OCI-M2 (cell line): Measurements from ENCODE around the gene USP32.

Experiments used
- DNase-seq: peaks from one replicate; lab custom pipeline; 2025; ENCODE audit not compliant: unreplicated experiment; lab: John Stamatoyannopoulos, UW

USP32 gene

GRCh38 chr17:60159479-60159866, 232.5 kb downstream of the USP32 start:
- DNase-seq: no peak

GRCh38 chr17:60158751-60159478, 233.0 kb downstream of the USP32 start:
- no peak for DNase-seq

GRCh38 chr17:60157487-60158040, 234.4 kb downstream of the USP32 start:
- no peak for DNase-seq

- no peak for DNase-seq
These were observed 235.2 kb downstream of the USP32 start for GRCh38 chr17:60156746-60157145.

- no peak for DNase-seq
These were observed 236.1 kb downstream of the USP32 start for GRCh38 chr17:60155815-60156214.

GRCh38 chr17:60155427-60155814, 236.5 kb downstream of the USP32 start:
- DNase-seq: no peak

- DNase-seq: no peak
These were observed 237.1 kb downstream of the USP32 start for GRCh38 chr17:60154616-60155426.

GRCh38 chr17:60153606-60154390, 238.1 kb downstream of the USP32 start:
- DNase-seq: no peak

GRCh38 chr17:60151355-60151754, 240.6 kb downstream of the USP32 start:
- no peak for DNase-seq

GRCh38 chr17:60149691-60150582, 242.0 kb downstream of the USP32 start, which contains the start of gene CA4:
CA4 (plus strand) TSS chr17:60149973; CDS start chr17:60150035, 62 bp downstream.
- no peak for DNase-seq

GRCh38 chr17:60148373-60148772, 243.6 kb downstream of the USP32 start:
- no peak for DNase-seq

GRCh38 chr17:60147553-60148223, 244.2 kb downstream of the USP32 start:
- DNase-seq: no peak

- DNase-seq: no peak
These were observed 245.7 kb downstream of the USP32 start for GRCh38 chr17:60146206-60146605.

- no peak for DNase-seq
These were observed 246.7 kb downstream of the USP32 start for GRCh38 chr17:60145006-60145935.

- peak; percentile 43 for DNase-seq
These were observed 248.9 kb downstream of the USP32 start for GRCh38 chr17:60142872-60143499.

GRCh38 chr17:60141111-60142018, 250.6 kb downstream of the USP32 start:
- DNase-seq: no peak
